ENCODE data around the gene ETFB. TPM values are rescaled to one million over a fixed set of nuclear protein-coding genes. Genes with fewer than 3 reads are reported as not detected.
A peak's percentile ranks its signal among the peaks of the same experiment; 100 is the strongest.

Gene ETFB
- total and polyA plus RNA-seq, 12 donors, result 220 to 542 (median 359) TPM

DNA sequence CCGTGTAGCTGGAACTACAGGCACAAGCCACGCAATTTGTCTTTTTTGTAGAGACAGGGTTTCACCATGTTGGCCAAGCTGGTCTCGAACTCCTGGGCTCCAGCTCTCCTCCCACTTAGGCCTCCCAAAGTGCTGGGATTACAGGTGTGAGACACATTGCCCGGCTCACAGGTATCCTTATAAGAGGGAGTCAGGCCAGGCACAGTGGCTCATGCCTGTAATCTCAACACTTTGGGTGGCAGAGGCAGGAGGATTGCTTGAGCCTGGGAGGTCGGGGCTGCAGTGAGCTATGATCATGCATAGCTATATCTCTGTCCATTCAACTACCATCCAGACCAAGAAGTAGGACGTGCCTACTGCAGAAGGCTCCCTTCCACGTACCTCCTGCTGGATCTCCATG is 64.9 kb downstream of the ETFB start:
- H3K4me3 ChIP-seq, result no peak overlapping the region
- ATAC-seq (no peak), DNase-seq (no peak)
- H3K36me3 ChIP-seq, result no peaks in the 10 kb centered on the region
- peaks cover 0 to 47% (median 15%) of the 10 kb centered on the region in 11 donors for H3K9me3 ChIP-seq
- intact Hi-C loops (cut with DNase I), result no loop called here
- TF ChIP-seq, protein P1, sequence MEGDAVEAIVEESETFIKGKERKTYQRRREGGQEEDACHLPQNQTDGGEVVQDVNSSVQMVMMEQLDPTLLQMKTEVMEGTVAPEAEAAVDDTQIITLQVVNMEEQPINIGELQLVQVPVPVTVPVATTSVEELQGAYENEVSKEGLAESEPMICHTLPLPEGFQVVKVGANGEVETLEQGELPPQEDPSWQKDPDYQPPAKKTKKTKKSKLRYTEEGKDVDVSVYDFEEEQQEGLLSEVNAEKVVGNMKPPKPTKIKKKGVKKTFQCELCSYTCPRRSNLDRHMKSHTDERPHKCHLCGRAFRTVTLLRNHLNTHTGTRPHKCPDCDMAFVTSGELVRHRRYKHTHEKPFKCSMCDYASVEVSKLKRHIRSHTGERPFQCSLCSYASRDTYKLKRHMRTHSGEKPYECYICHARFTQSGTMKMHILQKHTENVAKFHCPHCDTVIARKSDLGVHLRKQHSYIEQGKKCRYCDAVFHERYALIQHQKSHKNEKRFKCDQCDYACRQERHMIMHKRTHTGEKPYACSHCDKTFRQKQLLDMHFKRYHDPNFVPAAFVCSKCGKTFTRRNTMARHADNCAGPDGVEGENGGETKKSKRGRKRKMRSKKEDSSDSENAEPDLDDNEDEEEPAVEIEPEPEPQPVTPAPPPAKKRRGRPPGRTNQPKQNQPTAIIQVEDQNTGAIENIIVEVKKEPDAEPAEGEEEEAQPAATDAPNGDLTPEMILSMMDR (IDR thresholded peaks at IDR 0.05), result no peak
- H3K4me1 ChIP-seq, result no peaks in the 10 kb centered on the region
- H3K27me3 ChIP-seq, result peaks cover 0 to 34% (median 18%) of the 10 kb centered on the region in 7 donors
- WGBS, 2 donors, result 77 to 80% methylated on average over 7 of the region's 7 CpGs
- no peak overlapping the region for H3K27ac ChIP-seq

GRCh38 chr19:51297406-51297805 is 68.8 kb downstream of the ETFB start:
- TF ChIP-seq, protein P1 (IDR thresholded peaks at IDR 0.05), result no peak
- ATAC-seq (no peak), DNase-seq (no peak)
- H3K36me3 ChIP-seq, result no peaks in the 10 kb centered on the region
- no peaks in the 10 kb centered on the region for H3K4me1 ChIP-seq
- intact Hi-C loops (cut with DNase I), result no loop called here
- peaks cover 0 to 9% (median 0%) of the 10 kb centered on the region in 11 donors for H3K9me3 ChIP-seq
- H3K4me3 ChIP-seq, result no peak overlapping the region
- no peak overlapping the region for H3K27ac ChIP-seq
- 73 to 80% methylated on average over 5 of the region's 5 CpGs for WGBS, 2 donors
- H3K27me3 ChIP-seq, result peaks cover 0 to 63% (median 36%) of the 10 kb centered on the region in 7 donors

- peaks cover 0 to 63% (median 36%) of the 10 kb centered on the region in 7 donors for H3K27me3 ChIP-seq
- intact Hi-C loops (cut with DNase I), result no loop called here
- TF ChIP-seq, protein P1 (IDR thresholded peaks at IDR 0.05), result peak in 1 of 9 donors; percentile 13
- ATAC-seq (no peak), DNase-seq (no peak)
- H3K4me1 ChIP-seq, result no peaks in the 10 kb centered on the region
- H3K4me3 ChIP-seq, result no peak overlapping the region
- WGBS, 2 donors, result 48 to 49% methylated on average over 9 of the region's 9 CpGs
- no peak overlapping the region for H3K27ac ChIP-seq
- H3K36me3 ChIP-seq, result no peaks in the 10 kb centered on the region
- H3K9me3 ChIP-seq, result peaks cover 0 to under 1% (median 0%) of the 10 kb centered on the region in 11 donors
Measured at GRCh38 chr19:51296336-51297093, 69.7 kb downstream of the ETFB start.

DNA sequence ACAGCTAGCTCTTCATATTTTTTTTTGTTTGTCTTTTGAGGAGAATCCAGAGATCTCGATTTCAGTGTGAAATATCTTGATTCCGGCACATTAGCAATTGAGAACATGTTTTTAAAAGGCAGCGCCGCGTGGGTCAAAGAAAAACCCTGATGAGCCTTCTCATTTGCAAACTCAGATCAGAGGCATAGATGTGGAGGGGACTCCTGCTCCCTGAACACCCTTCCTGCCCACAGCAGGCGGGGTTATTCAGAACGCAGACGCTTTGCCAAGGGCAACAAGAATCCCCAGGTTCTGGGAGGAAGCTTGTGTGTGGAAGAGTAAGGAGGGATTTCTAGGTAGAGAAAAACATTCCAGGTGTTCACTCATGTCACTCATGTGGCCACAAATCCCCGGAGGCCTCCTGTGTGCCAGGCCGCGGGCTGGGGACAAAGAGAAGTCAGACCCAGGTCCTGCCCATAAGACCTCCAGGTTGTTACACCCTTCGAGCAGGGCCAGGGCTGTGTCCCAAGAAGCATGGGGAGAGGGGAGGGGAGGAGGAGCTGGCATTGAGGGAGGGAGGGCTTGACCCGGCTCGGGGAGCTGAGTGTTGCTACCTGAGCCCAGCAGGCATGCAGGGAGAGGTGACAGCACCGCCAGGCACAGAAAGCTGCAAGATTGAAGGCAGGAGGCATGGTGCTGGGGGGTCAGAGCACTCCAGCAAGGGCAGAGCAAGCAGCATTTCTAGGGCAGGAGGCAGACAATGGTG is 70.6 kb downstream of the ETFB start:
- no peak overlapping the region for H3K27ac ChIP-seq
- 40% methylated on average over 15 of the region's 15 CpGs for WGBS, 2 donors
- no peak overlapping the region for H3K4me3 ChIP-seq
- H3K36me3 ChIP-seq, result no peaks in the 10 kb centered on the region
- no peak for ATAC-seq
- H3K27me3 ChIP-seq, result peaks cover 0 to 60% (median 36%) of the 10 kb centered on the region in 7 donors
- no peaks in the 10 kb centered on the region for H3K4me1 ChIP-seq
- no peak for DNase-seq
- TF ChIP-seq, protein P1 (IDR thresholded peaks at IDR 0.05), result no peak
- no peaks in the 10 kb centered on the region for H3K9me3 ChIP-seq
- intact Hi-C loops (cut with DNase I), result no loop called here

Other genes with a start within 250 kb of the ETFB start
- 1 to 10 TPM in 6 of 10 donors, under 1 TPM in 3, not detected in 1; 0.41 to 7.0 (median 1.1) TPM for gene SIGLEC9, start 241.5 kb downstream of the ETFB start, total RNA-seq
- 1 to 10 TPM; 1.0 to 1.8 TPM for gene SIGLEC9, start 241.5 kb downstream of the ETFB start, polyA plus RNA-seq
- gene SIGLEC7, start 224.1 kb downstream of the ETFB start, total RNA-seq, result 1 to 10 TPM in 2 of 10 donors, under 1 TPM in 6, not detected in 2; 0.15 to 2.9 (median 0.56) TPM
- gene SIGLEC7, start 224.1 kb downstream of the ETFB start, polyA plus RNA-seq, result 1 to 10 TPM; 1.2 to 1.3 TPM
- gene CD33, start 141.3 kb downstream of the ETFB start, total RNA-seq, result 10 to 100 TPM in 1 of 10 donors, 1 to 10 TPM in 6, under 1 TPM in 3; 0.51 to 16.6 (median 1.8) TPM
- 1 to 10 TPM; 2.1 to 5.0 TPM for gene CD33, start 141.3 kb downstream of the ETFB start, polyA plus RNA-seq
- not detected for gene SIGLECL1, start 115.3 kb downstream of the ETFB start, total RNA-seq
- gene SIGLECL1, start 115.3 kb downstream of the ETFB start, polyA plus RNA-seq, result not detected
- under 1 TPM in 1 of 10 donors, not detected in 9; 0.19 TPM for gene IGLON5, start 54.7 kb downstream of the ETFB start, total RNA-seq
- gene IGLON5, start 54.7 kb downstream of the ETFB start, polyA plus RNA-seq, result under 1 TPM in 1 of 2 donors, not detected in 1; 0.14 TPM
- gene VSIG10L, start 24.2 kb downstream of the ETFB start, total RNA-seq, result 1 to 10 TPM in 1 of 10 donors, under 1 TPM in 9; 0.33 to 1.3 (median 0.45) TPM
- 1 to 10 TPM; 1.6 TPM for gene VSIG10L, start 24.2 kb downstream of the ETFB start, polyA plus RNA-seq
- 1 to 10 TPM in 9 of 10 donors, not detected in 1; 1.4 to 2.2 (median 1.6) TPM for gene CLDND2, start 2.6 kb upstream of the ETFB start, total RNA-seq
- 1 to 10 TPM in 1 of 2 donors, not detected in 1; 1.2 TPM for gene CLDND2, start 2.6 kb upstream of the ETFB start, polyA plus RNA-seq
- 10 to 100 TPM in 1 of 10 donors, 1 to 10 TPM in 6, under 1 TPM in 3; 0.47 to 23.1 (median 2.2) TPM for gene NKG7, start 6.3 kb upstream of the ETFB start, total RNA-seq
- 1 to 10 TPM; 2.0 to 3.1 TPM for gene NKG7, start 6.3 kb upstream of the ETFB start, polyA plus RNA-seq
- gene LIM2, start 21.6 kb upstream of the ETFB start, total RNA-seq, result not detected
- gene LIM2, start 21.6 kb upstream of the ETFB start, polyA plus RNA-seq, result not detected
- not detected for gene C19orf84, start 24.2 kb upstream of the ETFB start, total RNA-seq
- gene C19orf84, start 24.2 kb upstream of the ETFB start, polyA plus RNA-seq, result not detected
- 1 to 10 TPM in 3 of 10 donors, under 1 TPM in 7; 0.17 to 4.2 (median 0.82) TPM for gene SIGLEC10, start 51.3 kb upstream of the ETFB start, total RNA-seq
- 1 to 10 TPM in 1 of 2 donors, under 1 TPM in 1; 0.22 to 1.8 TPM for gene SIGLEC10, start 51.3 kb upstream of the ETFB start, polyA plus RNA-seq
- gene SIGLEC8, start 92.1 kb upstream of the ETFB start, total RNA-seq, result under 1 TPM in 4 of 10 donors, not detected in 6; 0.13 to 0.95 (median 0.19) TPM
- not detected for gene SIGLEC8, start 92.1 kb upstream of the ETFB start, polyA plus RNA-seq
- not detected for gene CEACAM18, start 112.2 kb upstream of the ETFB start, total RNA-seq
- gene CEACAM18, start 112.2 kb upstream of the ETFB start, polyA plus RNA-seq, result not detected
- gene SIGLEC12, start 135.4 kb upstream of the ETFB start, total RNA-seq, result under 1 TPM in 1 of 10 donors, not detected in 9; 0.70 TPM
- gene SIGLEC12, start 135.4 kb upstream of the ETFB start, polyA plus RNA-seq, result under 1 TPM in 1 of 2 donors, not detected in 1; 0.10 TPM
- gene SIGLEC6, start 165.3 kb upstream of the ETFB start, total RNA-seq, result under 1 TPM in 7 of 10 donors, not detected in 3; 0.15 to 0.42 (median 0.21) TPM
- not detected for gene SIGLEC6, start 165.3 kb upstream of the ETFB start, polyA plus RNA-seq
- 1 to 10 TPM; 4.5 to 9.6 (median 8.3) TPM for gene ZNF175, start 204.9 kb upstream of the ETFB start, total RNA-seq
- gene ZNF175, start 204.9 kb upstream of the ETFB start, polyA plus RNA-seq, result 1 to 10 TPM; 1.6 to 3.4 TPM